HepG2 (cell line): ENCODE results near the gene FGD5. TPM values are rescaled to one million over a fixed set of nuclear protein-coding genes. Genes with fewer than 3 reads are reported as not detected.

Source experiments
- ATAC-seq: fragments of 200-7000 bp; cut with Tn5 transposase; 3 replicates; pipeline ENCODE4 v1.9.1; 2020; ENCODE audit warnings: mild to moderate bottlenecking, moderate library complexity
- BruUV-seq: library from RNA; stranded (reverse); fragments of 400-500 nt; replicated peaks from 2 replicates; lab custom pipeline; 2021; lab: Mats Ljungman, UMichigan
- CTCF ChIA-PET: fragments of 300-600 bp; formaldehyde crosslinking; extraction: SDS; loops from one replicate; lab custom pipeline; 2021; ENCODE audit warnings: low total read pairs, inconsistent platforms, low intra/inter-chr PET ratio; lab: Yijun Ruan, JAX
- POLR2A ChIA-PET: fragments of 350-600 bp; sonication (Branson Sonifier 250); formaldehyde crosslinking; loops from one replicate; lab custom pipeline; 2020; ENCODE audit warnings: antibody characterized with exemption, inconsistent platforms; lab: Yijun Ruan, JAX
- DNase-seq: peaks from one replicate; pipeline ENCODE4 v3.0.0-alpha.2; 2015; ENCODE audit warnings: low spot score
- FAIRE-seq: peaks from 3 replicates; lab custom pipeline; 2011; peaks lifted over from hg19 to GRCh38; lab: Jason Lieb, UNC
- H2AFZ ChIP-seq: one replicate; pipeline ENCODE4 v1.6.1; 2011; ENCODE audit warnings: low read length, inconsistent platforms
- H3K27ac ChIP-seq: fragments of 300-600 bp; 3 replicates; pipeline ENCODE4 v1.8.0; 2011; ENCODE audit warnings: mixed run types, mild to moderate bottlenecking, mixed read lengths, low read length, inconsistent platforms; ENCODE audit not compliant: insufficient read depth; ENCODE audit errors: extremely low read length
- H3K27me3 ChIP-seq, 2 experiments: fragments of 200-600 bp in 1 of 2; 2 replicates in 1 of 2; 3 replicates in 1 of 2; pipeline versions ENCODE4 v1.6.0 to v1.8.0; 2011; ENCODE audit warnings: low read length in 2 of 2, mild to moderate bottlenecking in 2 of 2, moderate library complexity in 2 of 2, inconsistent platforms in 1 of 2; ENCODE audit not compliant: insufficient read depth in 2 of 2, control insufficient read depth in 1 of 2
- H3K36me3 ChIP-seq, 2 experiments: fragments of 200-600 bp in 1 of 2; replicated peaks in 1 of 2; 2 replicates in 1 of 2; 3 replicates in 1 of 2; pipeline versions ENCODE4 v1.5.1 to v1.8.0; 2011; ENCODE audit warnings: low read length in 2 of 2, inconsistent platforms in 1 of 2; ENCODE audit not compliant: insufficient read depth in 2 of 2, control insufficient read depth in 1 of 2
- H3K4me1 ChIP-seq: 2 replicates; pipeline ENCODE4 v1.5.1; 2012; ENCODE audit warnings: low read length, inconsistent platforms; ENCODE audit not compliant: insufficient read depth
- H3K4me2 ChIP-seq: 2 replicates; pipeline ENCODE4 v1.6.0; 2011; ENCODE audit warnings: low read depth, low read length, inconsistent platforms
- H3K4me3 ChIP-seq, 3 experiments: fragments of 200-600 bp in 1 of 3; sonication (generic), shearing (Covaris generic) in 1 of 3; replicated peaks in 1 of 3; 2 replicates each; pipeline ENCODE4 v1.5.1; 2011 to 2016; ENCODE audit warnings: low read length in 3 of 3, inconsistent platforms in 2 of 3, low read depth in 2 of 3, mild to moderate bottlenecking in 2 of 3, control low read depth in 1 of 3, mixed read lengths in 1 of 3; ENCODE audit not compliant: insufficient read depth in 1 of 3
- H3K79me2 ChIP-seq: one replicate; pipeline ENCODE4 v1.6.1; 2011; ENCODE audit warnings: low read length, inconsistent platforms; ENCODE audit not compliant: insufficient read depth
- H3K9ac ChIP-seq: 2 replicates; pipeline ENCODE4 v1.6.0; 2011; ENCODE audit warnings: mild to moderate bottlenecking, low read depth, low read length, inconsistent platforms; ENCODE audit not compliant: insufficient read depth
- H3K9me3 ChIP-seq: 2 replicates; pipeline ENCODE4 v1.5.1; 2012; ENCODE audit warnings: mild to moderate bottlenecking, low read length
- H4K20me1 ChIP-seq: 2 replicates; pipeline ENCODE4 v1.6.0; 2011; ENCODE audit warnings: inconsistent platforms, mild to moderate bottlenecking, low read length, moderate library complexity; ENCODE audit not compliant: insufficient read depth
- MAFF ChIP-seq: IDR thresholded peaks from 2 replicates; pipeline ENCODE4 v1.6.1; 2011; ENCODE audit warnings: low read depth, low read length, improper control_type of control experiment
- MAFK ChIP-seq, 2 experiments: IDR thresholded peaks in 1 of 2; conservative IDR thresholded peaks in 1 of 2; 2 replicates each; pipeline ENCODE4 v1.6.1; 2011; ENCODE audit warnings: improper control_type of control experiment in 2 of 2, low read length in 2 of 2
- MIER2 ChIP-seq: IDR thresholded peaks from 2 replicates; pipeline ENCODE4 v1.6.1; 2016; ENCODE audit warnings: missing biosample characterization, missing genetic modification reagents
- TAF1 ChIP-seq: sonication (generic); formaldehyde crosslinking; IDR thresholded peaks from 2 replicates; pipeline ENCODE4 v1.4.0; 2020; ENCODE audit warnings: missing genetic modification reagents
- ZKSCAN8 ChIP-seq: IDR thresholded peaks from 2 replicates; pipeline ENCODE4 v1.6.1; 2016; ENCODE audit warnings: borderline replicate concordance, missing genetic modification reagents, missing compliant biosample characterization
- WGBS: methylation state at CpG from one replicate; pipeline ENCODE4 v1.1.6; 2017; ENCODE audit warnings: low lambda C conversion rate; 5-methylcytosine and 5-hydroxymethylcytosine counted together
- in situ Hi-C: cut with HindIII; loops from 2 replicates; pipeline ENCODE4 v1.10.0; 2017; ENCODE audit warnings: low pct_unique_long_range_greater_than_20kb; ENCODE audit not compliant: extremely low pct_ligation_motif_present
- intact Hi-C: fragments of 100-400 bp; cut with micrococcal nuclease; formaldehyde crosslinking; loops from one replicate; pipeline ENCODE4 v1.10.0; 2022; ENCODE audit not compliant: unreplicated experiment
- polyA plus RNA-seq, 8 experiments: library from polyadenylated mRNA; depleted of rRNA in 3 of 8; stranded (reverse) in 7 of 8; unstranded in 1 of 8; fragments of >200 nt; fragmentation: Illumina TruSeq in 4 of 8; extraction: Trizol in 4 of 8; gene quantifications; 2 replicates each; pipeline versions ENCODE4 v1.2.1 to v1.2.3, GENCODE V29; 2011 to 2016; ENCODE audit warnings: low read depth in 4 of 8, missing spikeins in 1 of 8, mixed read lengths in 1 of 8; ENCODE audit not compliant: insufficient read depth in 1 of 8
- total RNA-seq, 5 experiments: library from RNA; depleted of rRNA; stranded (reverse); fragments of >200 nt; fragmentation: Illumina TruSeq; extraction: Trizol; gene quantifications; 2 replicates each; pipeline ENCODE4 v1.2.3, GENCODE V29; 2016; ENCODE audit warnings: low read depth in 1 of 5

FGD5 gene
- total and polyA plus RNA-seq, 2 of the 13 experiments (the other 11 are each of a cell fraction or from before 2014, with no cell fraction given) = 0.17 TPM; not detected in 1

DNA sequence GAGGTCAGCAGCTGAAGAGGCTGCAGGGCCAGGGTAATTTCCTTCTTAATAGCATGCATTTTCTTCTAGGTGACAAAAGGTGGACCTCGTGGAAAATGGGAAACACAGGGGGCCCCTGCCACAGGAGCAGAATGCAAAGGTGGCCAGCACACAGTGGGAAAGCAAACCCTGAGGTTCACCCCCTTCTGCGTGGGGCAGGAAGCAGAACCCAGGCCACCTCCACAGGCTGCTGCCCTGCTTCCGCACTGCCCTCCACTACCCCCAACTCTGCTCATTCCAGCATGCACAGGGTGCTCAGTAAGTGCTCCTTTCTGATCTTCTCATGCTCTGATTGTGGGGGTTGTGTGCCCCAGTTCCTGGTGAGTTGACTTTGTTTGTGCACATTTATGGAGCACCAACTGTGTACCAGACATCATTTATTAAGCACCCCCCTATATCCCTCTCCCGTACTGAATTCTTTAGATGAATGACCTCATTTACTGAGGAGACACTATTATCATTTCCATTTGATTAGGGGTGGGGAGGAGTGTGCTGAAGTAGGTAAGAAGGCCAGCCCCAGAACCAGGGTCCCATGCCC, 12.7 kb upstream of the FGD5 start:
- no peaks in the 10 kb centered on the region for H3K79me2 ChIP-seq
- CTCF ChIA-PET = no interaction called here
- in situ Hi-C loops (no loop called here), intact Hi-C loops (no loop called here)
- ATAC-seq = no peak
- FAIRE-seq = no peak
- H3K4me1 ChIP-seq = peaks cover 43% of the 10 kb centered on the region
- H2AFZ ChIP-seq = no peak overlapping the region
- H3K4me3 ChIP-seq = no peak overlapping the region
- no peak overlapping the region for H3K4me2 ChIP-seq
- H4K20me1 ChIP-seq = no peaks in the 10 kb centered on the region
- H3K9ac ChIP-seq = no peak overlapping the region
- no TSS peak for BruUV-seq
- H3K9me3 ChIP-seq = no peaks in the 10 kb centered on the region
- no peak for TF ChIP-seq TAF1 (CRISPR knock-in tag)
- TF ChIP-seq ZKSCAN8 (CRISPR knock-in tag) = peak; percentile 64; the same call in 1 of the 2 replicates
- POLR2A ChIA-PET = no interaction called here
- H3K27ac ChIP-seq = no peak overlapping the region
- DNase-seq = no peak
- H3K36me3 ChIP-seq = no peaks in the 10 kb centered on the region
- peaks cover 3 to 12% of the 10 kb centered on the region in 2 experiments; a peak in 3 of 5 replicates for H3K27me3 ChIP-seq
- WGBS = 0% methylated on average over 1 of the region's 4 CpGs

DNA sequence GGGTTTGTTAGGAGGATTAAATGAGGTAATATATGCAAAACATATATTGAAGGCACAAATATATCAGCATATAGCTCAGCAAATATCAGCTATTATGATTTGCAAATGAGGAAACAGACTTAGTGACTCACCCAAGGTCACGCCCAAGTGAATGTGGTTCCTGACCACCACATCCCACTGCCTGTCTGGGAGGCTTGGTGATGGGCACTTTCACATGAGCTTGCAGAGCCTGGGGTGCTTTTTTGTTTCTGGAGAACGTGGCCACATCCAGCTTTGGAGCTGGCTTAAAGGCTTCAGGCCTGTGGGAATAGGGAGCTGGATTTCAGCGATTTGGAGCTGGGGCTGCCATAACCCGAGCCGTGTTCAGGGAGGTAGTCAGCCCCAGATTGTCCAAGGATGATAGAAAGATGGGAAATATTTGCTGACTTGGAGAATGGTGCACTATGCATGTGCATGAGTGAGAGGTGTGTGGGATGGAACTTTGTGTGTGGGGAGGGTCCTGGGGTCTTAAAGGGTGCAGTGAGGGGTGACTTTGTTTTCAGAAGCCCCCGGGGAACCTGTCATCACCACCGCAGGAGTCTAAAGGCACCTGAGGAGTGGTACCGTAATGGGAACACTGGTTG, 12.0 kb upstream of the FGD5 start:
- H3K27ac ChIP-seq = no peak overlapping the region
- TF ChIP-seq MAFK (conservative IDR thresholded peaks at IDR 0.05 in 1 of 2, IDR thresholded peaks at IDR 0.05 in 1 of 2; ENCODE audit: low read length in 2 of 2) (peak; percentile 28 to 30), MIER2 (CRISPR knock-in tag) (no peak), MAFF (0 out of 2 replicates have a peak, but pooled peaks have one; percentile 13)
- no peak overlapping the region for H3K4me2 ChIP-seq
- no peak overlapping the region for H3K9ac ChIP-seq
- no peaks in the 10 kb centered on the region for H3K79me2 ChIP-seq
- ChIA-PET POLR2A (no interaction called here), CTCF (no interaction called here)
- no peaks in the 10 kb centered on the region for H4K20me1 ChIP-seq
- peaks cover 3 to 18% of the 10 kb centered on the region in 2 experiments; a peak in 4 of 5 replicates for H3K27me3 ChIP-seq
- DNase-seq (no peak), ATAC-seq (no peak), FAIRE-seq (no peak)
- no peaks in the 10 kb centered on the region for H3K9me3 ChIP-seq
- in situ Hi-C loops (no loop called here), intact Hi-C loops (no loop called here)
- H3K4me3 ChIP-seq = no peak overlapping the region
- no TSS peak for BruUV-seq
- H3K4me1 ChIP-seq = peaks cover 38% of the 10 kb centered on the region
- no peak overlapping the region for H2AFZ ChIP-seq
- 34% methylated on average over 6 of the region's 8 CpGs for WGBS
- no peaks in the 10 kb centered on the region for H3K36me3 ChIP-seq
